MM.1S (cell line): ENCODE data around the gene FAM110D.

ENCODE experiments used
- DNase-seq: peaks from one replicate; pipeline ENCODE4 v3.0.0-alpha.2; 2015
- H2AFZ ChIP-seq: fragments of 300-600 bp; sonication (generic); 2 replicates; pipeline ENCODE4 v1.6.0; 2016; ENCODE audit warnings: antibody characterized with exemption, low read length
- H3F3A ChIP-seq: fragments of 300-600 bp; sonication (generic); 2 replicates; pipeline ENCODE4 v1.6.1; 2016; ENCODE audit warnings: mild to moderate bottlenecking, antibody characterized with exemption, low read length, moderate library complexity, mixed read lengths; ENCODE audit not compliant: insufficient read depth
- H3K27ac ChIP-seq: fragments of 300-600 bp; sonication (generic); 2 replicates; pipeline ENCODE4 v1.5.1; 2016; ENCODE audit warnings: mild to moderate bottlenecking, low read length
- H3K27me3 ChIP-seq: fragments of 300-600 bp; sonication (generic); replicated peaks from 2 replicates; pipeline ENCODE4 v1.6.0; 2016; ENCODE audit warnings: low read length; ENCODE audit not compliant: insufficient read depth
- H3K36me3 ChIP-seq: fragments of 300-600 bp; sonication (generic); replicated peaks from 2 replicates; pipeline ENCODE4 v1.6.1; 2016; ENCODE audit warnings: mild to moderate bottlenecking, low read length, mixed read lengths; ENCODE audit not compliant: insufficient read depth
- H3K4me1 ChIP-seq: fragments of 300-600 bp; sonication (generic); 2 replicates; pipeline ENCODE4 v1.6.1; 2016; ENCODE audit warnings: low read length, mixed read lengths
- H3K4me2 ChIP-seq: fragments of 300-600 bp; sonication (generic); 2 replicates; pipeline ENCODE4 v1.6.0; 2016; ENCODE audit warnings: low read depth, low read length
- H3K4me3 ChIP-seq: fragments of 300-600 bp; sonication (generic); 2 replicates; pipeline ENCODE4 v1.5.1; 2016; ENCODE audit warnings: low read length, mixed read lengths
- H3K79me2 ChIP-seq: fragments of 300-600 bp; sonication (generic); 2 replicates; pipeline ENCODE4 v1.6.1; 2016; ENCODE audit warnings: mixed run types, low read length, mixed read lengths
- H3K9ac ChIP-seq: fragments of 300-600 bp; sonication (generic); 2 replicates; pipeline ENCODE4 v1.6.1; 2016; ENCODE audit warnings: low read length, mixed read lengths
- H3K9me2 ChIP-seq: fragments of 300-600 bp; sonication (generic); replicated peaks from 2 replicates; pipeline ENCODE4 v1.6.1; 2016; ENCODE audit warnings: mild to moderate bottlenecking, low read length, mixed read lengths; ENCODE audit not compliant: insufficient read depth
- H3K9me3 ChIP-seq: fragments of 300-600 bp; sonication (generic); replicated peaks from 2 replicates; pipeline ENCODE4 v1.6.1; 2016; ENCODE audit warnings: mild to moderate bottlenecking, low read length, mixed read lengths; ENCODE audit not compliant: insufficient read depth
- H4K20me1 ChIP-seq: fragments of 300-600 bp; sonication (generic); 2 replicates; pipeline ENCODE4 v1.6.1; 2016; ENCODE audit warnings: mild to moderate bottlenecking, low read length, moderate library complexity, mixed read lengths; ENCODE audit not compliant: insufficient read depth
- EZH2 ChIP-seq: fragments of 300-600 bp; sonication (generic); optimal IDR thresholded peaks from 2 replicates; pipeline ENCODE3; 2017; ENCODE audit warnings: low read depth, mild to moderate bottlenecking, antibody characterized with exemption, low read length, mixed read lengths
- EZH2phosphoT487 ChIP-seq: fragments of 300-600 bp; sonication (generic); IDR thresholded peaks from 2 replicates; pipeline ENCODE4 v1.6.1; 2018; ENCODE audit warnings: antibody characterized with exemption, low read length
- TF ChIP-seq, protein P1 (sequence below): fragments of 300-600 bp; sonication (generic); IDR thresholded peaks from 2 replicates; pipeline ENCODE4 v1.5.1; 2016; ENCODE audit warnings: antibody characterized with exemption, low read length, mixed read lengths

The FAM110D gene

DNA sequence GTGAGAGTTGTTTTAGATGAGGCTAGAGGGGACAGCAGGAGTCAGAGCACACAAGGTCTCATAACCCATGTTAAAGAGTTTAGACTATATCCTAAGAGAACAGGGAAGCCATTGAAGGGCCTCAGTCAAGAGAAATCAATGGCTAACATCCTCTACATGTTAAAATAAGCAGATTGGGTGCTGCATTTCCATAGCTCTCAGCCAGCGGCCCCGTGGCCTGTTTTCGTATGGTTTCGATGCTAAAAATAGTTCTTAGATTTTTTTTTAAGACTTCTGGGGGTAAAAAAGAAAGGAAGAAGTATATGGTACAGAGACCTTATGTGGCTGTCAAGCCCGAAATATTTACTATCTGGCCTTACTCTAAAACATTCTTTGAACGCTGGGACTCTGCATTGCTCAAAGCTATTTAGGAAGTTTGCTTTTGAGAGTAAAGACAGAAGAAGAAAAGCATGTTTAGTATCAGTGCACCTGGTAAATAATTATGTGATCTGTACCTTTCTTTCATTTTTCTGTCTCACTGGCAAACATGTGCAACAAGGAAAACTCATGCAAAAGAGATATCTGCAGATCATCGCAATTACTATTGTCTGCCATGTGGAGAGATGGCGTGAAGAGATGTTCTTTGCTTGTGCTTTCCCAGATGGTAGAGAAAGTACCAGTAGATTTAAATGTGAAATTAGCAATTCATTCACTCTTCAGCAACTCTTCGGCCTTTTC is 38.8 kb upstream of the FAM110D start:
- Histone ChIP-seq H3K79me2 (peaks cover 63% of the 10 kb centered on the region), H3K4me1 (peaks cover 27% of the 10 kb centered on the region), H3K27ac (peak overlapping the region; percentile 73), H3K27me3 (no peaks in the 10 kb centered on the region), H4K20me1 (no peaks in the 10 kb centered on the region), H3K4me3 (peak overlapping the region; percentile 38), H3K36me3 (0 out of 2 replicates have a peak, but pooled peaks cover 6% of the 10 kb centered on the region), H3K9me2 (no peaks in the 10 kb centered on the region), H3K4me2 (peak overlapping the region; percentile 72), H3F3A (peaks cover 20% of the 10 kb centered on the region), H2AFZ (no peak overlapping the region), H3K9me3 (no peaks in the 10 kb centered on the region), H3K9ac (peak overlapping the region; percentile 4; the same call in 1 of the 2 replicates)
- DNase-seq, result peak; percentile 71
- TF ChIP-seq EZH2 (no peak), EZH2phosphoT487 (no peak)
- TF ChIP-seq, protein P1, sequence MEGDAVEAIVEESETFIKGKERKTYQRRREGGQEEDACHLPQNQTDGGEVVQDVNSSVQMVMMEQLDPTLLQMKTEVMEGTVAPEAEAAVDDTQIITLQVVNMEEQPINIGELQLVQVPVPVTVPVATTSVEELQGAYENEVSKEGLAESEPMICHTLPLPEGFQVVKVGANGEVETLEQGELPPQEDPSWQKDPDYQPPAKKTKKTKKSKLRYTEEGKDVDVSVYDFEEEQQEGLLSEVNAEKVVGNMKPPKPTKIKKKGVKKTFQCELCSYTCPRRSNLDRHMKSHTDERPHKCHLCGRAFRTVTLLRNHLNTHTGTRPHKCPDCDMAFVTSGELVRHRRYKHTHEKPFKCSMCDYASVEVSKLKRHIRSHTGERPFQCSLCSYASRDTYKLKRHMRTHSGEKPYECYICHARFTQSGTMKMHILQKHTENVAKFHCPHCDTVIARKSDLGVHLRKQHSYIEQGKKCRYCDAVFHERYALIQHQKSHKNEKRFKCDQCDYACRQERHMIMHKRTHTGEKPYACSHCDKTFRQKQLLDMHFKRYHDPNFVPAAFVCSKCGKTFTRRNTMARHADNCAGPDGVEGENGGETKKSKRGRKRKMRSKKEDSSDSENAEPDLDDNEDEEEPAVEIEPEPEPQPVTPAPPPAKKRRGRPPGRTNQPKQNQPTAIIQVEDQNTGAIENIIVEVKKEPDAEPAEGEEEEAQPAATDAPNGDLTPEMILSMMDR, result peak; percentile 12; the same call in 1 of the 2 replicates

DNA sequence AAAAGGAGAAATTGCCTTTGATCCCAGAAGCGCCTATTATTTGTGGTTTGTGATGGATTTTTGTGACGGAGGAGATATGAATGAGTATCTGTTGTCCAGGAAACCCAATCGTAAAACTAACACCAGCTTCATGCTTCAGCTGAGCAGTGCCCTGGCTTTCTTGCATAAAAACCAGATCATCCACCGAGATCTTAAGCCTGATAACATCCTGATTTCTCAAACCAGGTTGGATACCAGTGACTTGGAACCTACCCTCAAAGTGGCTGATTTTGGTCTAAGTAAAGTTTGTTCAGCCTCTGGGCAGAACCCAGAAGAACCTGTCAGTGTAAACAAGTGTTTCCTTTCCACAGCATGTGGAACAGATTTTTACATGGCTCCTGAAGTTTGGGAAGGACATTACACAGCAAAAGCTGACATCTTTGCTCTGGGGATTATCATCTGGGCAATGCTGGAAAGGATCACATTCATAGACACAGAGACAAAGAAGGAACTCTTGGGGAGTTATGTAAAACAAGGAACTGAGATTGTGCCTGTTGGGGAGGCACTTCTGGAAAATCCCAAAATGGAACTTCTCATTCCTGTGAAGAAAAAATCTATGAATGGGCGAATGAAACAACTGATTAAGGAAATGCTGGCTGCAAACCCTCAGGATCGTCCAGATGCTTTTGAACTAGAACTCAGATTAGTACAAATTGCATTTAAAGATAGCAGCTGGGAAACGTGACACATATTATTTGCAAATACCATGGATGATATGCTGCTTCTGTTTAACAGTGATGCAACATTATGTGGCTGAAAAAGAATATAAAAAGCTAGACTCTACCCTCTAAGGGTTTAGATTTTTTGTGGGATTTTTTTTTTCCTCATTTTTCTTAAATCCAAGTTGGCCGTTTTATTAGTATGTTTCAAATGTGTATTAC is 36.8 kb upstream of the FAM110D start:
- Histone ChIP-seq H3K27me3 (no peaks in the 10 kb centered on the region), H2AFZ (no peak overlapping the region), H3K27ac (no peak overlapping the region), H3K9me2 (no peaks in the 10 kb centered on the region), H3K79me2 (peaks cover 55% of the 10 kb centered on the region), H3K9me3 (no peaks in the 10 kb centered on the region), H4K20me1 (no peaks in the 10 kb centered on the region), H3K4me2 (no peak overlapping the region), H3K36me3 (0 out of 2 replicates have a peak, but pooled peaks cover 6% of the 10 kb centered on the region), H3F3A (peaks cover 35% of the 10 kb centered on the region), H3K4me1 (peaks cover 40% of the 10 kb centered on the region), H3K9ac (no peak overlapping the region), H3K4me3 (no peak overlapping the region)
- DNase-seq, result no peak
- no peak for TF ChIP-seq EZH2
- TF ChIP-seq EZH2phosphoT487, result no peak
- TF ChIP-seq, protein P1, result no peak

DNA sequence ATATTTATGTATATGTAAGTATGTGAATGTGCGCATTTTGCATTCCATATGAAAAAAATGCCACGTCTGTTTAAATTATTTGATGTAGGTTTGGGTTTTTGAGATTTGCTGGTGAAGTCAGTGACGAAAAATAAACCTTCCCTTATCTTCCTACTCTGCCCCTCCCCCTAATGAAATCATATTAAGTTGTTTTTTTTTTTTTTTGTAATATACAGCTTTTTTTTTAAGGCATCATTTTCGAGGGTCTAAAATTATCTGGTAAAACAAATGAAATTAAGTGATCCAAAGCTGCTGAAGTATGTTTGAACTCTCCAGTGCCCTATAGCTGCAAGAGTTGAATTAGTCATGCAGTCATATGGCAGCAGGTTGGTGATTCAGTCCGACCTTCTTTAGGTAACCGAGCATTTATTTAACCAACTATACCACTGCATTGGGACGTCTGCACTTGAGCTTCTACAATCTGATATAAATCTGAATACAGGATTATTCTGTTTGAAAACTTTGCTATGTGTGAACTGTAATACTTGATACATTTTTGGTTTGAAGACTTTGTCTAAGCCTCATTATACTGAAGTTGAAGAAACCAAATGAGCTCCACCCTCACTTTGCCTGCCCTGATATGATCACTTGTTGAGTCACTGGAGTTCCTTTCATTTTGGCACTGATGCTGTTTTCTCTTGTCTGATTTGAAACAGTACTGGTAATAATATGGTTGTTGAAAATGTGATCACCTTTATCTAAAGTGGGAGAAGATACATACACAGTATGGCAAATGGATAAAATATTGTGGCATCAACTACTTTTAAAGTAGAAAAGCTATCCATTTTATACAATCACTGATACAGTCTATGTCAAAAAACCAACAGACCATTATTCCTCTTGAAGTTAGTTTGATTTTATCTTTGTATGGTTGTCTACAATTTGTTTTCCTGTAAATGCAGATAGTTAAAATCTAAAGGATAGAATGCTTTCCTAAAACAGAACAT is 35.6 kb upstream of the FAM110D start:
- no peaks in the 10 kb centered on the region for H4K20me1 ChIP-seq
- no peaks in the 10 kb centered on the region for H3K9me3 ChIP-seq
- H3K9me2 ChIP-seq, result no peaks in the 10 kb centered on the region
- DNase-seq, result no peak
- no peak overlapping the region for H3K4me2 ChIP-seq
- peaks cover 43% of the 10 kb centered on the region for H3K4me1 ChIP-seq
- no peaks in the 10 kb centered on the region for H3K27me3 ChIP-seq
- TF ChIP-seq EZH2 (no peak), EZH2phosphoT487 (no peak)
- TF ChIP-seq, protein P1, result no peak
- H3K9ac ChIP-seq, result no peak overlapping the region
- no peak overlapping the region for H2AFZ ChIP-seq
- H3K36me3 ChIP-seq, result 0 out of 2 replicates have a peak, but pooled peaks cover 6% of the 10 kb centered on the region
- no peak overlapping the region for H3K4me3 ChIP-seq
- H3K79me2 ChIP-seq, result peaks cover 43% of the 10 kb centered on the region
- H3F3A ChIP-seq, result peaks cover 38% of the 10 kb centered on the region
- H3K27ac ChIP-seq, result no peak overlapping the region
